Smooth muscle cell (in vitro differentiated cells): ENCODE measurements around the gene TANK. TPM values are rescaled to one million over a fixed set of nuclear protein-coding genes. Genes with fewer than 3 reads are reported as not detected.
A peak's percentile ranks its signal among the peaks of the same experiment; 100 is the strongest.

ENCODE experiments used
- DNase-seq: peaks from one replicate; lab custom pipeline; 2025; ENCODE audit not compliant: unreplicated experiment; lab: John Stamatoyannopoulos, UW
- H2AFZ ChIP-seq: fragments of 200-600 bp; sonication (generic); 2 replicates; pipeline ENCODE4 v1.6.0; 2016; ENCODE audit warnings: antibody characterized with exemption, low read depth, mild to moderate bottlenecking
- H3F3A ChIP-seq: fragments of 200-600 bp; sonication (generic); 2 replicates; pipeline ENCODE4 v1.6.0; 2017; ENCODE audit warnings: antibody characterized with exemption, low read depth
- H3K27ac ChIP-seq: fragments of 200-600 bp; sonication (generic); 2 replicates; pipeline ENCODE4 v1.5.1; 2016; ENCODE audit warnings: low read depth, mild to moderate bottlenecking
- H3K27me3 ChIP-seq: fragments of 200-600 bp; sonication (generic); 2 replicates; pipeline ENCODE4 v1.6.1; 2016; ENCODE audit warnings: low read depth, mild to moderate bottlenecking
- H3K36me3 ChIP-seq: fragments of 200-600 bp; sonication (generic); 2 replicates; pipeline ENCODE4 v1.5.1; 2016; ENCODE audit warnings: low read depth
- H3K4me1 ChIP-seq: fragments of 200-600 bp; sonication (generic); 2 replicates; pipeline ENCODE4 v1.5.1; 2016; ENCODE audit warnings: low read depth
- H3K4me2 ChIP-seq: fragments of 200-600 bp; sonication (generic); 2 replicates; pipeline ENCODE4 v1.6.0; 2016; ENCODE audit warnings: mild to moderate bottlenecking
- H3K4me3 ChIP-seq: fragments of 200-600 bp; sonication (generic); 2 replicates; pipeline ENCODE4 v1.5.1; 2016; ENCODE audit warnings: mild to moderate bottlenecking
- H3K79me2 ChIP-seq: fragments of 200-600 bp; sonication (generic); 2 replicates; pipeline ENCODE4 v1.6.0; 2016; ENCODE audit warnings: low read depth, mild to moderate bottlenecking
- H3K9ac ChIP-seq: fragments of 200-600 bp; sonication (generic); 2 replicates; pipeline ENCODE4 v1.6.0; 2016; ENCODE audit warnings: low read depth
- H3K9me3 ChIP-seq: fragments of 200-600 bp; sonication (generic); replicated peaks from 2 replicates; pipeline ENCODE4 v1.5.1; 2016; ENCODE audit warnings: low read depth
- H4K20me1 ChIP-seq: fragments of 200-600 bp; sonication (generic); 2 replicates; pipeline ENCODE4 v1.6.0; 2016; ENCODE audit warnings: low read depth
- CTCF ChIP-seq: fragments of 200-600 bp; sonication (generic); IDR thresholded peaks from 2 replicates; pipeline ENCODE4 v1.5.1; 2017; ENCODE audit warnings: borderline replicate concordance, mild to moderate bottlenecking, antibody characterized with exemption; ENCODE audit not compliant: insufficient read depth, poor library complexity, severe bottlenecking
- WGBS: methylation state at CpG from one replicate; pipeline ENCODE4 v1.1.7; 2016; ENCODE audit warnings: low lambda C conversion rate; 5-methylcytosine and 5-hydroxymethylcytosine counted together
- polyA plus RNA-seq: library from polyadenylated mRNA; unstranded; fragments of >200 nt; fragmentation: Nextera tagmentation; extraction: Ambion mirVana; gene quantifications from 2 replicates; pipeline ENCODE4 v1.2.1, GENCODE V29; 2016
- total RNA-seq: library from RNA; depleted of rRNA; stranded (reverse); fragments of >200 nt; gene quantifications from 2 replicates; pipeline ENCODE4 v1.2.3, GENCODE V29; 2014

TANK gene
- total and polyA plus RNA-seq, 2 experiments from 2014 or later = 47.9 to 94.2 TPM

- peak overlapping the region; percentile 5 for H3K27ac ChIP-seq
- WGBS = 77% methylated on average over 4 of the region's 4 CpGs
- peaks cover 80% of the 10 kb centered on the region for H4K20me1 ChIP-seq
- no peak overlapping the region for H3K4me2 ChIP-seq
- H3K4me1 ChIP-seq = no peaks in the 10 kb centered on the region
- H3K27me3 ChIP-seq = no peaks in the 10 kb centered on the region
- H3F3A ChIP-seq = no peaks in the 10 kb centered on the region
- no peak for DNase-seq
- peaks cover 94% of the 10 kb centered on the region for H3K79me2 ChIP-seq
- peaks cover 10% of the 10 kb centered on the region for H3K36me3 ChIP-seq
- no peaks in the 10 kb centered on the region for H3K9me3 ChIP-seq
- no peak for TF ChIP-seq CTCF
- H3K4me3 ChIP-seq = no peak overlapping the region
- no peak overlapping the region for H2AFZ ChIP-seq
- no peak overlapping the region for H3K9ac ChIP-seq
Observed at GRCh38 chr2:161170958-161171932, 11.0 kb downstream of the TANK start.

- Histone ChIP-seq H3K9ac (no peak overlapping the region), H3F3A (no peaks in the 10 kb centered on the region), H3K36me3 (peaks cover 23% of the 10 kb centered on the region), H3K4me1 (no peaks in the 10 kb centered on the region), H3K4me3 (no peak overlapping the region), H3K27ac (no peak overlapping the region), H3K4me2 (no peak overlapping the region), H4K20me1 (peaks cover 81% of the 10 kb centered on the region), H3K79me2 (peaks cover 94% of the 10 kb centered on the region), H3K9me3 (peaks cover 6% of the 10 kb centered on the region), H3K27me3 (no peaks in the 10 kb centered on the region), H2AFZ (no peak overlapping the region)
- WGBS = 96% methylated on average over 4 of the region's 4 CpGs
- DNase-seq = no peak
- TF ChIP-seq CTCF = no peak
Observed at GRCh38 chr2:161172901-161173540, 12.8 kb downstream of the TANK start.

- H3K9me3 ChIP-seq = peaks cover 6% of the 10 kb centered on the region
- H3K79me2 ChIP-seq = peaks cover 90% of the 10 kb centered on the region
- H3K9ac ChIP-seq = no peak overlapping the region
- peaks cover 23% of the 10 kb centered on the region for H3K36me3 ChIP-seq
- no peak for DNase-seq
- 98% methylated on average over 2 of the region's 2 CpGs for WGBS
- TF ChIP-seq CTCF = no peak
- no peak overlapping the region for H3K27ac ChIP-seq
- no peaks in the 10 kb centered on the region for H3K4me1 ChIP-seq
- no peaks in the 10 kb centered on the region for H3F3A ChIP-seq
- H2AFZ ChIP-seq = no peak overlapping the region
- H3K4me3 ChIP-seq = no peak overlapping the region
- H3K4me2 ChIP-seq = no peak overlapping the region
- no peaks in the 10 kb centered on the region for H3K27me3 ChIP-seq
- peaks cover 84% of the 10 kb centered on the region for H4K20me1 ChIP-seq
Observed at GRCh38 chr2:161173541-161174194, 13.4 kb downstream of the TANK start.
